ENCODE results near the gene MPP4. TPM values are rescaled to one million over a fixed set of nuclear protein-coding genes. Genes with fewer than 3 reads are reported as not detected.
"Not testable (repeated sequence)": the region's sequence is repeated elsewhere in the genome, so short reads cannot be mapped to it uniquely, and the experiment has no call there.

MPP4 gene
- polyA plus RNA-seq, 10 donors: 0.11 to 0.49 (median 0.14) TPM; not detected in 1

- DNase-seq: no peak
Measured at GRCh38 chr2:201673546-201673945, 24.9 kb downstream of the MPP4 start.

GRCh38 chr2:201671205-201671604 is 27.2 kb downstream of the MPP4 start:
- DNase-seq: not testable (repeated sequence)

GRCh38 chr2:201669865-201670264 is 28.6 kb downstream of the MPP4 start:
- DNase-seq: no peak

- no peak for DNase-seq
Measured at GRCh38 chr2:201668402-201668910, 30.0 kb downstream of the MPP4 start.

- DNase-seq: no peak
Measured at GRCh38 chr2:201664334-201664733, 34.1 kb downstream of the MPP4 start.

GRCh38 chr2:201661366-201661765 is 37.1 kb downstream of the MPP4 start:
- no peak for DNase-seq

- no peak for DNase-seq
Measured at GRCh38 chr2:201660293-201660895, 38.0 kb downstream of the MPP4 start.

- no peak for DNase-seq
Measured at GRCh38 chr2:201656740-201657139, 41.7 kb downstream of the MPP4 start.

GRCh38 chr2:201656102-201656501 is 42.3 kb downstream of the MPP4 start:
- DNase-seq: no peak

- peak in 1 of 3 donors; percentile 87 for DNase-seq
Measured at GRCh38 chr2:201654616-201655384, 43.6 kb downstream of the MPP4 start.

- no peak for DNase-seq
Measured at GRCh38 chr2:201653221-201653620, 45.2 kb downstream of the MPP4 start.

- no peak for DNase-seq
Measured at GRCh38 chr2:201649442-201649841, 49.0 kb downstream of the MPP4 start.

GRCh38 chr2:201647431-201647830 is 51.0 kb downstream of the MPP4 start:
- no peak for DNase-seq

- DNase-seq: peak; percentile 9 to 43 (median 33)
Measured at GRCh38 chr2:201644001-201644400, 54.4 kb downstream of the MPP4 start.

GRCh38 chr2:201643216-201643890 is 55.1 kb downstream of the MPP4 start, which contains the start of gene TMEM237:
TSS of gene TMEM237 (minus strand) at chr2:201643503. CDS start at chr2:201643400, 103 bp downstream.
- peak; percentile 36 to 87 (median 55) for DNase-seq

GRCh38 chr2:201642579-201643215 is 55.7 kb downstream of the MPP4 start:
- peak; percentile 80 to 95 (median 92) for DNase-seq

GRCh38 chr2:201642086-201642578 is 56.3 kb downstream of the MPP4 start:
- no peak for DNase-seq

- DNase-seq: no peak
Measured at GRCh38 chr2:201639205-201639604, 59.2 kb downstream of the MPP4 start.

GRCh38 chr2:201638326-201638725 is 60.1 kb downstream of the MPP4 start:
- no peak for DNase-seq

- DNase-seq: no peak
Measured at GRCh38 chr2:201633661-201634249, 64.7 kb downstream of the MPP4 start.

- DNase-seq: peak in 1 of 3 donors; percentile 17
Measured at GRCh38 chr2:201631041-201631440, 67.4 kb downstream of the MPP4 start.
